IPS DF 6.9 (cell line): ENCODE measurements around the gene SYTL2.

Experiments used
- DNase-seq: peaks from one replicate; pipeline ENCODE4 v3.0.0-alpha.2; 2013; ENCODE audit warnings: low read depth, low spot score
- H3K27ac ChIP-seq: one replicate; pipeline ENCODE4 v1.5.1; 2013; ENCODE audit warnings: low read length, control low read depth
- H3K27me3 ChIP-seq: 2 replicates; pipeline ENCODE4 v1.6.1; 2013; ENCODE audit warnings: mild to moderate bottlenecking, low read length; ENCODE audit not compliant: control insufficient read depth, insufficient read depth
- H3K36me3 ChIP-seq: 2 replicates; pipeline ENCODE4 v1.6.1; 2013; ENCODE audit warnings: low read length; ENCODE audit not compliant: control insufficient read depth, insufficient read depth
- H3K4me1 ChIP-seq: 2 replicates; pipeline ENCODE4 v1.6.1; 2013; ENCODE audit warnings: low read length; ENCODE audit not compliant: control insufficient read depth, insufficient read depth
- H3K4me3 ChIP-seq: 2 replicates; pipeline ENCODE4 v1.5.1; 2013; ENCODE audit warnings: mild to moderate bottlenecking, low read length
- H3K9me3 ChIP-seq: 2 replicates; pipeline ENCODE4 v1.6.1; 2013; ENCODE audit warnings: low read length, inconsistent platforms; ENCODE audit not compliant: control insufficient read depth, insufficient read depth
- WGBS: extraction: QIAGEN DNeasy Blood & Tissue Kit; methylation state at CpG from one replicate; pipeline ENCODE4 v1.1.7; 2013; ENCODE audit warnings: mixed read lengths, missing lambda C conversion rate; ENCODE audit not compliant: insufficient read length, insufficient coverage; 5-methylcytosine and 5-hydroxymethylcytosine counted together

Gene SYTL2

DNA sequence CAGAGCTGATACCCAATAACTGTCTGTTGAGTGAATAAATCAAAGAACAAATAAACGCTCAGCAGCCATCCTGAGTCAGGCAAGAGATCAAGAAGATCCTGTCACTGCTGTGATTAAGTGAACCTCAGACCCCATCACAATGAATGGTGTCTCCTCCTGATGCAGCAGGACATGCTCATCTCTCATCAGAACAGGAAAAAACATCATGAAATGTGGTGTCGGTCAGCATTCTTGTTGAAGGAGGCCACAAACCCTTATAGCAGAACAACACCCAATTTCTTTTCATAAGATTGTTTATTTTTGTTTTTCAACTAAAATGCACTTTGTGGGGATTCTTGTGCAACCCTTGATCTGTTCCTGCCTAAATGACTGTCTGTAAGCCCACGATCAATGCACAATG lies 60.3 kb downstream of the SYTL2 start:
- Histone ChIP-seq H3K4me3 (no peak overlapping the region), H3K9me3 (no peaks in the 10 kb centered on the region), H3K27ac (no peak overlapping the region), H3K4me1 (peaks cover 8% of the 10 kb centered on the region), H3K27me3 (no peaks in the 10 kb centered on the region), H3K36me3 (no peaks in the 10 kb centered on the region)
- WGBS: no CpG with 5 or more reads among the region's 3 CpGs
- no peak for DNase-seq

DNA sequence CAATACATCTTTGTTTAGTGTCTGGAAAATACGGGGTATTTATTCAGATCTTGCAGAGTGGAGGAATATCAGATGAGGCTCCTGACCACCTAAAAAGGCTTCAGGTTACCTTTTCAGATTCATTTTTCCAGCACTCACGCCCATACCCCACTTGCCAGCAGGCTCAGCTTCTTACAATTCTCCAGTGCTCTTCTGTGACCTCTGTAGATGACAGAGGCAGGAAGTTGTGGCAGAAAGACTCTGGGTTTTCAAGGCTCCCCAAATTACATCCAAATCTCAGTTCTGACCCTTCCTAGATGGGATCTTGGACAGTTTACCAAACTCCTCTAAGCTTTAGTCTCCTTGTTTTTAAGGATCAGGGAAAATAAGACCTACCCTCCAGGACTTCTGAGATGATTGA lies 61.1 kb downstream of the SYTL2 start:
- DNase-seq: no peak
- no peak overlapping the region for H3K4me3 ChIP-seq
- H3K4me1 ChIP-seq: peaks cover 8% of the 10 kb centered on the region
- no peaks in the 10 kb centered on the region for H3K9me3 ChIP-seq
- no peaks in the 10 kb centered on the region for H3K36me3 ChIP-seq
- no peak overlapping the region for H3K27ac ChIP-seq
- H3K27me3 ChIP-seq: no peaks in the 10 kb centered on the region
- no CpG with 5 or more reads among the region's 2 CpGs for WGBS

GRCh38 chr11:85749287-85749834 lies 61.6 kb downstream of the SYTL2 start:
- DNase-seq: no peak
- H3K27ac ChIP-seq: no peak overlapping the region
- H3K9me3 ChIP-seq: no peaks in the 10 kb centered on the region
- H3K4me3 ChIP-seq: no peak overlapping the region
- H3K36me3 ChIP-seq: no peaks in the 10 kb centered on the region
- no CpG with 5 or more reads among the region's 3 CpGs for WGBS
- no peaks in the 10 kb centered on the region for H3K27me3 ChIP-seq
- peaks cover 8% of the 10 kb centered on the region for H3K4me1 ChIP-seq

DNA sequence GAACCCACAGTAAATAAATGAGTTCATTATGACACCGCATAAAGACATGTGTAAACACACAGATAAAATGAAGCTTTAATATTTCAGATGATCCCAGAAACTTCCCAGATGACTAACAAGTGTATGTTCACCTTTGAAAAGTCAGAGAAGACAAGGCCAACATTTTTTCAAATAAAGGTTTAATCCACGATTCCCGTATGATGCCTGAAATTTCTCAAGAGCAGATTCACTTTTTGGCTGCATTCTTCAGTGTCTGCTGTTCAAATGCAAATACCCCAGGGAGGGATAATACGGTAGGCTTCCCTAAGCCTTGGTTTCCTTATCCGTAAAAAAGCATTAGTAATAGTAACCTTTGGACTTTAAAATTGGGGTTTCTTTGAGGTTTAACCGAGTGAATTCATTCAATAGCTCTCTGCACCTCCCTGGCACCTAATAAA lies 62.5 kb downstream of the SYTL2 start:
- no CpG with 5 or more reads among the region's 6 CpGs for WGBS
- DNase-seq: no peak
- no peaks in the 10 kb centered on the region for H3K36me3 ChIP-seq
- H3K27ac ChIP-seq: no peak overlapping the region
- H3K4me3 ChIP-seq: no peak overlapping the region
- no peaks in the 10 kb centered on the region for H3K27me3 ChIP-seq
- H3K9me3 ChIP-seq: no peaks in the 10 kb centered on the region
- H3K4me1 ChIP-seq: peaks cover 8% of the 10 kb centered on the region

- WGBS: no CpG with 5 or more reads among the region's 2 CpGs
- no peak overlapping the region for H3K27ac ChIP-seq
- no peak for DNase-seq
- H3K9me3 ChIP-seq: no peaks in the 10 kb centered on the region
- H3K4me1 ChIP-seq: peaks cover 8% of the 10 kb centered on the region
- no peak overlapping the region for H3K4me3 ChIP-seq
- no peaks in the 10 kb centered on the region for H3K36me3 ChIP-seq
- H3K27me3 ChIP-seq: no peaks in the 10 kb centered on the region
These were observed 64.3 kb downstream of the SYTL2 start for GRCh38 chr11:85746670-85747069.

GRCh38 chr11:85745626-85746025 lies 65.3 kb downstream of the SYTL2 start:
- H3K9me3 ChIP-seq: no peaks in the 10 kb centered on the region
- no peaks in the 10 kb centered on the region for H3K27me3 ChIP-seq
- WGBS: no CpG with 5 or more reads among the region's 3 CpGs
- H3K36me3 ChIP-seq: no peaks in the 10 kb centered on the region
- no peak overlapping the region for H3K4me3 ChIP-seq
- H3K4me1 ChIP-seq: peaks cover 8% of the 10 kb centered on the region
- no peak overlapping the region for H3K27ac ChIP-seq
- no peak for DNase-seq

- no CpG with 5 or more reads among the region's 1 CpG for WGBS
- H3K4me1 ChIP-seq: no peaks in the 10 kb centered on the region
- no peaks in the 10 kb centered on the region for H3K36me3 ChIP-seq
- H3K27me3 ChIP-seq: no peaks in the 10 kb centered on the region; the same call in 1 of the 2 replicates
- no peak for DNase-seq
- no peak overlapping the region for H3K27ac ChIP-seq
- H3K4me3 ChIP-seq: no peak overlapping the region
- no peaks in the 10 kb centered on the region for H3K9me3 ChIP-seq
These were observed 68.1 kb downstream of the SYTL2 start for GRCh38 chr11:85742873-85743275.

- DNase-seq: no peak
- Histone ChIP-seq H3K4me3 (no peak overlapping the region), H3K36me3 (no peaks in the 10 kb centered on the region), H3K27ac (no peak overlapping the region), H3K27me3 (no peaks in the 10 kb centered on the region; the same call in 1 of the 2 replicates), H3K9me3 (no peaks in the 10 kb centered on the region), H3K4me1 (no peaks in the 10 kb centered on the region)
- no CpG with 5 or more reads among the region's 4 CpGs for WGBS
These were observed 68.6 kb downstream of the SYTL2 start for GRCh38 chr11:85742348-85742747.

GRCh38 chr11:85740481-85741400 lies 70.2 kb downstream of the SYTL2 start:
- Histone ChIP-seq H3K36me3 (no peaks in the 10 kb centered on the region), H3K27me3 (no peaks in the 10 kb centered on the region; the same call in 1 of the 2 replicates), H3K9me3 (no peaks in the 10 kb centered on the region), H3K4me1 (no peaks in the 10 kb centered on the region), H3K27ac (no peak overlapping the region), H3K4me3 (no peak overlapping the region)
- no CpG with 5 or more reads among the region's 4 CpGs for WGBS
- no peak for DNase-seq

- Histone ChIP-seq H3K9me3 (no peaks in the 10 kb centered on the region), H3K27ac (no peak overlapping the region), H3K27me3 (no peaks in the 10 kb centered on the region; the same call in 1 of the 2 replicates), H3K4me3 (no peak overlapping the region), H3K4me1 (no peaks in the 10 kb centered on the region), H3K36me3 (no peaks in the 10 kb centered on the region)
- no CpG with 5 or more reads among the region's 2 CpGs for WGBS
- DNase-seq: no peak
These were observed 73.2 kb downstream of the SYTL2 start for GRCh38 chr11:85737738-85738137.
